Ovary (tissue), 9 donors: ENCODE results near the gene KCNMA1. TPM values are rescaled to one million over a fixed set of nuclear protein-coding genes. Genes with fewer than 3 reads are reported as not detected.

Experiments used
- DNase-seq, 5 donors: peaks; one replicate each; pipeline ENCODE4 v3.0.0-alpha.2; 2019 to 2020
- H3K27ac ChIP-seq, 2 donors: fragments of 200-600 bp; one replicate each; pipeline versions ENCODE4 v1.5.1 to v1.8.0; 2019 to 2022
- H3K27me3 ChIP-seq: fragments of 200-600 bp; one replicate; pipeline ENCODE4 v1.8.0; 2022
- H3K36me3 ChIP-seq: fragments of 200-600 bp; sonication (generic); one replicate; pipeline ENCODE4 v1.5.1; 2019
- H3K4me1 ChIP-seq: one replicate; pipeline ENCODE4 v1.8.1; 2013; ENCODE audit warnings: mild to moderate bottlenecking, moderate library complexity; ENCODE audit not compliant: insufficient read depth
- H3K4me3 ChIP-seq: fragments of 200-600 bp; sonication (generic); one replicate; pipeline ENCODE4 v1.5.1; 2017
- H3K9me3 ChIP-seq, 2 donors: fragments of 200-600 bp in 1 of 2; sonication (generic) in 1 of 2; one replicate each; pipeline versions ENCODE4 v1.5.1 to v1.8.1; 2013 to 2019; ENCODE audit warnings: mild to moderate bottlenecking in 1 of 2, moderate library complexity in 1 of 2
- CTCF ChIP-seq, 3 donors: fragments of 450-650 bp in 2 of 3; fragments of 200-600 bp in 1 of 3; IDR thresholded peaks; one replicate each; pipeline versions ENCODE4 v1.5.1 to v1.8.0; 2016 to 2022; ENCODE audit warnings: antibody characterized with exemption in 3 of 3, mild to moderate bottlenecking in 1 of 3
- EP300 ChIP-seq: sonication (generic); formaldehyde crosslinking; IDR thresholded peaks from one replicate; pipeline ENCODE4 v1.6.1; 2017; ENCODE audit warnings: antibody characterized with exemption
- POLR2A ChIP-seq: fragments of 450-650 bp; IDR thresholded peaks from one replicate; pipeline ENCODE4 v1.6.1; 2017; ENCODE audit warnings: antibody characterized with exemption, mild to moderate bottlenecking, moderate library complexity
- WGBS, 3 donors: extraction: QIAGEN DNeasy Blood & Tissue Kit in 1 of 3; methylation state at CpG; one replicate each; pipeline versions ENCODE4 v1.1.5 to v1.1.7; 2013 to 2017; 5-methylcytosine and 5-hydroxymethylcytosine counted together
- intact Hi-C, 4 donors: fragments of 100-400 bp; cut with DNase I; formaldehyde crosslinking; loops; one replicate each; pipeline versions ENCODE4 v1.11.0 to v1.15.1; 2022 to 2023
- polyA plus RNA-seq, 2 donors: library from polyadenylated mRNA; stranded (reverse); fragments of 200-250 nt in 1 of 2; fragments of 350-450 nt in 1 of 2; fragmentation: Illumina TruSeq in 1 of 2; extraction: RNeasy Lipid Tissue Mini Kit (QIAGEN cat#74804) in 1 of 2; gene quantifications; one replicate each; pipeline ENCODE4 v1.2.3, GENCODE V29; 2013 to 2014
- total RNA-seq, 7 donors: library from RNA; depleted of rRNA in 2 of 7; stranded (reverse); fragments of >200 nt in 2 of 7; fragmentation: NEBNext Ultra II Directional in 3 of 7; extraction: Animal tissue kit (Norgen Biotek cat#: 25700) in 3 of 7; gene quantifications; one replicate each; pipeline versions ENCODE4 v1.1.0 to v1.2.4, GENCODE V29; 2016 to 2023
- donor health status: DM: no; HTN: no; CAD: no; lungs with moderate emphysema.
- donor health status: DM: no; HTN: no; CAD: no.
- donor health status: Bipolar disorder and iron deficiency.
- donor health status: DM: yes; HTN: yes; CAD: no.
- donor health status: DM: no; HTN: no; CAD: no.
- donor health status: DM: yes; HTN: yes; CAD: no.

Gene KCNMA1
- total and polyA plus RNA-seq, 9 donors: 7.0 to 83.8 (median 25.1) TPM

- Histone ChIP-seq H3K9me3 (no peaks in the 10 kb centered on the region), H3K36me3 (no peaks in the 10 kb centered on the region), H3K4me1 (no peaks in the 10 kb centered on the region), H3K4me3 (no peak overlapping the region), H3K27me3 (no peaks in the 10 kb centered on the region), H3K27ac (no peak overlapping the region)
- intact Hi-C loops: no loop called here
- DNase-seq: no peak
- 88 to 90% (median 88%) methylated on average over 5 of the region's 5 CpGs for WGBS, 3 donors
- no peak for TF ChIP-seq POLR2A
- no peak for TF ChIP-seq EP300
- TF ChIP-seq CTCF (IDR thresholded peaks at IDR 0.05): no peak
These were observed 490.8 kb downstream of the KCNMA1 start for GRCh38 chr10:77146712-77147336.

- Histone ChIP-seq H3K4me1 (no peaks in the 10 kb centered on the region), H3K36me3 (no peaks in the 10 kb centered on the region), H3K27ac (no peak overlapping the region), H3K4me3 (no peak overlapping the region), H3K9me3 (no peaks in the 10 kb centered on the region), H3K27me3 (no peaks in the 10 kb centered on the region)
- no peak for DNase-seq
- TF ChIP-seq CTCF (IDR thresholded peaks at IDR 0.05): no peak
- TF ChIP-seq EP300: no peak
- TF ChIP-seq POLR2A: no peak
- 88 to 96% (median 88%) methylated on average over 3 of the region's 3 CpGs for WGBS, 3 donors
- intact Hi-C loops: no loop called here
These were observed 493.0 kb downstream of the KCNMA1 start for GRCh38 chr10:77144656-77145055.

GRCh38 chr10:77139252-77140160 is 498.1 kb downstream of the KCNMA1 start:
- no peak for DNase-seq
- TF ChIP-seq CTCF (IDR thresholded peaks at IDR 0.05): no peak
- TF ChIP-seq EP300: no peak
- no peak for TF ChIP-seq POLR2A
- no peaks in the 10 kb centered on the region for H3K4me1 ChIP-seq
- no peak overlapping the region for H3K4me3 ChIP-seq
- intact Hi-C loops: no loop called here
- 66 to 81% (median 78%) methylated on average over 6 of the region's 6 CpGs for WGBS, 3 donors
- no peaks in the 10 kb centered on the region for H3K9me3 ChIP-seq
- no peaks in the 10 kb centered on the region for H3K27me3 ChIP-seq
- H3K36me3 ChIP-seq: no peaks in the 10 kb centered on the region
- H3K27ac ChIP-seq: no peak overlapping the region

GRCh38 chr10:77138541-77138940 is 499.1 kb downstream of the KCNMA1 start:
- no peaks in the 10 kb centered on the region for H3K27me3 ChIP-seq
- intact Hi-C loops: no loop called here
- no peaks in the 10 kb centered on the region for H3K4me1 ChIP-seq
- TF ChIP-seq CTCF (IDR thresholded peaks at IDR 0.05) (no peak), POLR2A (no peak), EP300 (no peak)
- no peaks in the 10 kb centered on the region for H3K36me3 ChIP-seq
- 95 to 98% (median 95%) methylated on average over 6 of the region's 6 CpGs for WGBS, 3 donors
- DNase-seq: no peak
- H3K4me3 ChIP-seq: no peak overlapping the region
- no peak overlapping the region for H3K27ac ChIP-seq
- no peaks in the 10 kb centered on the region for H3K9me3 ChIP-seq
